Measurements from ENCODE around the gene TBC1D22A. TPM values are rescaled to one million over a fixed set of nuclear protein-coding genes. Genes with fewer than 3 reads are reported as not detected.

Gene TBC1D22A
- total RNA-seq, 1 experiment from 2014 or later = 14.3 TPM

GRCh38 chr22:46809153-46809885, 46.9 kb downstream of the TBC1D22A start:
- intact Hi-C loops (cut with micrococcal nuclease) = no loop called here
- Histone ChIP-seq H4K20me1 (ENCODE audit: low read length) (no peaks in the 10 kb centered on the region), H3K27ac (ENCODE audit: low read length) (no peak overlapping the region), H3K36me3 (ENCODE audit: low read depth, low read length) (no peaks in the 10 kb centered on the region), H3K4me3 (ENCODE audit: low read length) (no peak overlapping the region), H3K4me1 (ENCODE audit: insufficient read depth, low read length) (no peaks in the 10 kb centered on the region), H3K4me2 (ENCODE audit: low read length) (no peak overlapping the region), H3K9me2 (replicated peaks; ENCODE audit: low read length) (no peaks in the 10 kb centered on the region), H3K27me3 (ENCODE audit: low read length) (no peaks in the 10 kb centered on the region), H2AFZ (ENCODE audit: low read length) (no peak overlapping the region), H3F3A (ENCODE audit: low read length, unreplicated experiment) (no peaks in the 10 kb centered on the region), H3K9me3 (ENCODE audit: low read length) (no peaks in the 10 kb centered on the region), H3K9ac (ENCODE audit: low read length) (no peak overlapping the region), H3K79me2 (ENCODE audit: low read length) (no peaks in the 10 kb centered on the region)
- ChIA-PET CTCF (no interaction called here), POLR2A (ENCODE audit: unreplicated experiment) (no interaction called here)
- TF ChIP-seq EZH2 (IDR thresholded peaks at IDR 0.05; ENCODE audit: low read length, unreplicated experiment) (no peak), CTCF (conservative IDR thresholded peaks at IDR 0.05; ENCODE audit: low read depth, low read length) (no peak), EZH2phosphoT487 (IDR thresholded peaks at IDR 0.05; ENCODE audit: borderline replicate concordance, low read length) (no peak)
- no TSS peak for BruUV-seq (replicated peaks)
- DNase-seq = no peak
- ATAC-seq = no peak

- TF ChIP-seq EZH2phosphoT487 (IDR thresholded peaks at IDR 0.05; ENCODE audit: borderline replicate concordance, low read length) (no peak), CTCF (conservative IDR thresholded peaks at IDR 0.05; ENCODE audit: low read depth, low read length) (no peak), EZH2 (IDR thresholded peaks at IDR 0.05; ENCODE audit: low read length, unreplicated experiment) (no peak)
- Histone ChIP-seq H3K79me2 (ENCODE audit: low read length) (0 out of 2 replicates have a peak, but pooled peaks cover 4% of the 10 kb centered on the region), H3K27me3 (ENCODE audit: low read length) (no peaks in the 10 kb centered on the region), H3F3A (ENCODE audit: low read length, unreplicated experiment) (no peaks in the 10 kb centered on the region), H3K4me1 (ENCODE audit: insufficient read depth, low read length) (peaks cover 3% of the 10 kb centered on the region), H3K9ac (ENCODE audit: low read length) (no peak overlapping the region), H3K4me3 (ENCODE audit: low read length) (no peak overlapping the region), H3K27ac (ENCODE audit: low read length) (no peak overlapping the region), H4K20me1 (ENCODE audit: low read length) (no peaks in the 10 kb centered on the region), H3K36me3 (ENCODE audit: low read depth, low read length) (no peaks in the 10 kb centered on the region), H3K4me2 (ENCODE audit: low read length) (no peak overlapping the region), H3K9me2 (replicated peaks; ENCODE audit: low read length) (no peaks in the 10 kb centered on the region), H2AFZ (ENCODE audit: low read length) (no peak overlapping the region), H3K9me3 (ENCODE audit: low read length) (no peaks in the 10 kb centered on the region)
- BruUV-seq (replicated peaks) = no TSS peak
- DNase-seq = no peak
- ChIA-PET CTCF (no interaction called here), POLR2A (ENCODE audit: unreplicated experiment) (no interaction called here)
- no peak for ATAC-seq
- intact Hi-C loops (cut with micrococcal nuclease) = no loop called here
Measured at GRCh38 chr22:46810856-46811786, 48.7 kb downstream of the TBC1D22A start.

Data from PC-3 (cell line).